Brain microvascular endothelial cell (primary cell): Measurements from ENCODE around the gene BDH1.

Source experiments
- DNase-seq: peaks from one replicate; pipeline ENCODE4 v3.0.0-alpha.2; 2020
- H3K27ac ChIP-seq: fragments of 250-450 bp; sonication (Bioruptor Pico); 2 replicates; pipeline ENCODE4 v1.5.1; 2020; ENCODE audit warnings: mild to moderate bottlenecking, moderate library complexity
- H3K27me3 ChIP-seq: fragments of 250-450 bp; sonication (Bioruptor Pico); replicated peaks from 2 replicates; pipeline ENCODE4 v1.5.1; 2020; ENCODE audit warnings: mild to moderate bottlenecking
- H3K36me3 ChIP-seq: fragments of 250-450 bp; sonication (Bioruptor Pico); replicated peaks from 2 replicates; pipeline ENCODE4 v1.5.1; 2020; ENCODE audit warnings: mild to moderate bottlenecking
- H3K4me3 ChIP-seq: 2 replicates; pipeline ENCODE4 v1.5.1; 2011; ENCODE audit warnings: low read depth, mild to moderate bottlenecking, control low read depth, low read length, moderate library complexity
- CTCF ChIP-seq: IDR thresholded peaks from 2 replicates; pipeline ENCODE4 v1.5.1; 2011; ENCODE audit warnings: low read depth, mild to moderate bottlenecking, moderate library complexity, low read length, control low read depth, inconsistent platforms; ENCODE audit errors: missing control alignments
- in situ Hi-C: cut with HindIII; loops from 2 replicates; pipeline ENCODE4 v1.10.0; 2017; ENCODE audit warnings: low sequenced_read_pairs, low pct_ligation_motif_present

BDH1 gene

GRCh38 chr3:197501879-197502620 is 53.7 kb downstream of the BDH1 start:
- Histone ChIP-seq H3K4me3 (no peak overlapping the region), H3K36me3 (no peaks in the 10 kb centered on the region), H3K27ac (peak overlapping the region; percentile 6), H3K27me3 (no peaks in the 10 kb centered on the region)
- DNase-seq = no peak
- in situ Hi-C loops = loop anchor here (25.0 kb wide), 1 partner anchor 215 kb away; the partner anchor contains the start of gene DLG1
- TF ChIP-seq CTCF = peak; percentile 81

GRCh38 chr3:197501496-197501878 is 54.3 kb downstream of the BDH1 start:
- no peak overlapping the region for H3K4me3 ChIP-seq
- no peak for TF ChIP-seq CTCF
- in situ Hi-C loops = loop anchor here (25.0 kb wide), 1 partner anchor 214 kb away; the partner anchor contains the start of gene DLG1
- no peak for DNase-seq
- no peaks in the 10 kb centered on the region for H3K36me3 ChIP-seq
- H3K27me3 ChIP-seq = no peaks in the 10 kb centered on the region
- H3K27ac ChIP-seq = peak overlapping the region; percentile 6

GRCh38 chr3:197500812-197501211 is 55.0 kb downstream of the BDH1 start:
- no peak overlapping the region for H3K27ac ChIP-seq
- in situ Hi-C loops = loop anchor here (25.0 kb wide), 1 partner anchor 214 kb away; the partner anchor contains the start of gene DLG1
- H3K27me3 ChIP-seq = no peaks in the 10 kb centered on the region
- no peak for DNase-seq
- no peak overlapping the region for H3K4me3 ChIP-seq
- TF ChIP-seq CTCF = no peak
- no peaks in the 10 kb centered on the region for H3K36me3 ChIP-seq

- H3K27ac ChIP-seq = peak overlapping the region; percentile 48
- H3K27me3 ChIP-seq = no peaks in the 10 kb centered on the region
- H3K36me3 ChIP-seq = no peaks in the 10 kb centered on the region
- peak; percentile 81 for DNase-seq
- no peak for TF ChIP-seq CTCF
- in situ Hi-C loops = no loop called here
- H3K4me3 ChIP-seq = no peak overlapping the region
These were observed 56.3 kb downstream of the BDH1 start for GRCh38 chr3:197499427-197499826.

- Histone ChIP-seq H3K4me3 (no peak overlapping the region), H3K27ac (peak overlapping the region; percentile 48), H3K27me3 (no peaks in the 10 kb centered on the region), H3K36me3 (no peaks in the 10 kb centered on the region)
- in situ Hi-C loops = no loop called here
- DNase-seq = no peak
- no peak for TF ChIP-seq CTCF
These were observed 57.1 kb downstream of the BDH1 start for GRCh38 chr3:197498499-197499241.
